Astrocyte (in vitro differentiated cells and primary cell): Measurements from ENCODE around the gene GAL3ST1.

Experiments
- EZH2 ChIP-seq: IDR thresholded peaks from 2 replicates; pipeline ENCODE4 v1.6.1; 2012; ENCODE audit warnings: mild to moderate bottlenecking, low read length, inconsistent platforms; ENCODE audit not compliant: insufficient read depth
- TF ChIP-seq, protein P1 (sequence below): IDR thresholded peaks from 2 replicates; pipeline ENCODE4 v1.5.1; 2011; ENCODE audit warnings: low read depth, mild to moderate bottlenecking, inconsistent platforms, low read length, moderate library complexity; ENCODE audit not compliant: insufficient read depth

DNA sequence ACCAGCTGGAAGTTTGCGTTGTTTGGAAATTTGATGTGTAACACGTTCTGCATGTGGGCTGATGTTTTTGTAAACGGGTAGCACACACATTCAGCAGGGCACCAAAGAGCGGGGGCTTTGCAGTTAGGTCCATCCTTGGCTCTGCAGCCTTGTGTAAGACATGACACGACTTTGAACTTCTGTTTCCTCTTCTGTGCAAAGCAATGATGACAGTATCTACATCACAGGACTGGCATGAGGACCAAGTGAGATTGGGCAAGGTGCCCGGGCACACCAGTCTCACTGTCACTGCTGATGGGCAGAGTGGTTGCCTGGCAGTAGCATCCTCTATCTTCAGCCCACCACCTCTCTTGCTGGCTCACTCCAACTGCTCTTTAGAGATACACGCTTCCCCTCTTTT, 35.8 kb upstream of the GAL3ST1 start:
- TF ChIP-seq, protein P1, sequence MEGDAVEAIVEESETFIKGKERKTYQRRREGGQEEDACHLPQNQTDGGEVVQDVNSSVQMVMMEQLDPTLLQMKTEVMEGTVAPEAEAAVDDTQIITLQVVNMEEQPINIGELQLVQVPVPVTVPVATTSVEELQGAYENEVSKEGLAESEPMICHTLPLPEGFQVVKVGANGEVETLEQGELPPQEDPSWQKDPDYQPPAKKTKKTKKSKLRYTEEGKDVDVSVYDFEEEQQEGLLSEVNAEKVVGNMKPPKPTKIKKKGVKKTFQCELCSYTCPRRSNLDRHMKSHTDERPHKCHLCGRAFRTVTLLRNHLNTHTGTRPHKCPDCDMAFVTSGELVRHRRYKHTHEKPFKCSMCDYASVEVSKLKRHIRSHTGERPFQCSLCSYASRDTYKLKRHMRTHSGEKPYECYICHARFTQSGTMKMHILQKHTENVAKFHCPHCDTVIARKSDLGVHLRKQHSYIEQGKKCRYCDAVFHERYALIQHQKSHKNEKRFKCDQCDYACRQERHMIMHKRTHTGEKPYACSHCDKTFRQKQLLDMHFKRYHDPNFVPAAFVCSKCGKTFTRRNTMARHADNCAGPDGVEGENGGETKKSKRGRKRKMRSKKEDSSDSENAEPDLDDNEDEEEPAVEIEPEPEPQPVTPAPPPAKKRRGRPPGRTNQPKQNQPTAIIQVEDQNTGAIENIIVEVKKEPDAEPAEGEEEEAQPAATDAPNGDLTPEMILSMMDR: no peak
- no peak for TF ChIP-seq EZH2
